AML-193 (cell line): ENCODE data around the gene NES.

Experiments
- DNase-seq, 2 experiments: peaks; one replicate each; lab custom pipeline; 2025; lab: John Stamatoyannopoulos, UW

Gene NES

GRCh38 chr1:156619582-156619955 is 57.6 kb downstream of the NES start:
- no peak for DNase-seq

DNA sequence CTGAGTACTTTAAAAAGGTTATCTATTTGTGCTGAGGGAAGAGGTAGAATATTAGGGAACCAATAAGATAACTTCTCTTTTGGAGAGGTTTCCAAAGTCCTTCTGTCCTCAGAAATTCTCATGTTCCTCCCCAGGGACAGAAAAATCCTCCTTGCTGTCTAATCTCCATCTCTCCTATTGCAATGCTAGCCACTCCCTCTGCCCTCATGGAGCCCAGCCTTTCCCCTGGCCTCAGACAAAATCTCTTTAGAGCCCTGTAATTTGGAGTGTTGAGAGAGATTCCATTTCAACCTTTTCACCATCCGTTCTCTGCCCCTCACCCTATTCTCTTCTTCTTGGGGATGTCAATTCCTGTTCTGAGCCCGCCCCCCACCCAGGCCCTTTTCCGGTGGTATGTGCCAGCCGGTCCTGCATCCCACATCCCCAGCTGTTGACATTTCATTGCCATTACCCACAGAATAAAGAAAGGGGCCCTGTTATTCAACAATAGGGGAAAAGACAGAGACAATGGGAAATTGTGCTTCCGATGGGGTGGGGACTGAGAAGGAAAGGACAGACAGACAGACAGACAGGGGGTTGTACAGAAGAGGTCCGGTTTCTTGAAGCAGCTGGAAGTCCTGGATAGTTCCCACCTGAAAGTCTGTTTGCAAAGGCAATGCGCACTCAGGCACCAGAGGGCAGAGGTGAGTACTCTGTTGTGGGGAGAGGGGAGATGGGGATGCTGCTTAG is 58.2 kb downstream of the NES start, which contains the start of gene HAPLN2:
Gene HAPLN2 (plus strand): TSS at position 563 of the 729 bp plus-strand sequence. CDS start 4,076 bp downstream, outside the sequence.
- peak in 1 of 2 experiments; percentile 12 for DNase-seq
